ENCODE measurements around the gene DHX36.

Gene DHX36

GRCh38 chr3:154323891-154324738, at the start of gene DHX36:
TSS of gene DHX36 (minus strand) at chr3:154324487. CDS start at chr3:154324416, 71 bp downstream.
- peak; percentile 92 for DNase-seq (ENCODE audit: low spot score)

GRCh38 chr3:154367221-154367620, 42.9 kb upstream of the DHX36 start:
- no peak for DNase-seq (ENCODE audit: low spot score)

- no peak for DNase-seq (ENCODE audit: low spot score)
Measured at GRCh38 chr3:154364849-154365248, 40.6 kb upstream of the DHX36 start.

- no peak for DNase-seq (ENCODE audit: low spot score)
Measured at GRCh38 chr3:154361099-154361498, 36.8 kb upstream of the DHX36 start.

- DNase-seq (ENCODE audit: low spot score), result no peak
Measured at GRCh38 chr3:154356009-154356408, 31.7 kb upstream of the DHX36 start.

- DNase-seq (ENCODE audit: low spot score), result no peak
Measured at GRCh38 chr3:154349223-154349622, 24.9 kb upstream of the DHX36 start.

- no peak for DNase-seq (ENCODE audit: low spot score)
Measured at GRCh38 chr3:154345422-154346122, 21.3 kb upstream of the DHX36 start.

- DNase-seq (ENCODE audit: low spot score), result no peak
Measured at GRCh38 chr3:154338570-154338969, 14.3 kb upstream of the DHX36 start.

GRCh38 chr3:154338008-154338407, 13.7 kb upstream of the DHX36 start:
- DNase-seq (ENCODE audit: low spot score), result no peak

GRCh38 chr3:154334973-154335420, 10.7 kb upstream of the DHX36 start:
- peak; percentile 12 for DNase-seq (ENCODE audit: low spot score)

GRCh38 chr3:154327871-154328270, 3.6 kb upstream of the DHX36 start:
- DNase-seq (ENCODE audit: low spot score), result no peak

- no peak for DNase-seq (ENCODE audit: low spot score)
Measured at GRCh38 chr3:154324919-154325318, 632 bp upstream of the DHX36 start.

GRCh38 chr3:154316974-154317767, 7.1 kb downstream of the DHX36 start:
- DNase-seq (ENCODE audit: low spot score), result no peak

- no peak for DNase-seq (ENCODE audit: low spot score)
Measured at GRCh38 chr3:154314152-154314551, 10.1 kb downstream of the DHX36 start.

GRCh38 chr3:154310840-154311239, 13.4 kb downstream of the DHX36 start:
- DNase-seq (ENCODE audit: low spot score), result peak; percentile 20

GRCh38 chr3:154307363-154307762, 16.9 kb downstream of the DHX36 start:
- no peak for DNase-seq (ENCODE audit: low spot score)

- no peak for DNase-seq (ENCODE audit: low spot score)
Measured at GRCh38 chr3:154304936-154305335, 19.4 kb downstream of the DHX36 start.

GRCh38 chr3:154304116-154304786, 20.0 kb downstream of the DHX36 start:
- DNase-seq (ENCODE audit: low spot score), result no peak

GRCh38 chr3:154301561-154301960, 22.7 kb downstream of the DHX36 start:
- no peak for DNase-seq (ENCODE audit: low spot score)

GRCh38 chr3:154294016-154294415, 30.3 kb downstream of the DHX36 start:
- DNase-seq (ENCODE audit: low spot score), result no peak

- no peak for DNase-seq (ENCODE audit: low spot score)
Measured at GRCh38 chr3:154290187-154290586, 34.1 kb downstream of the DHX36 start.

- DNase-seq (ENCODE audit: low spot score), result no peak
Measured at GRCh38 chr3:154285221-154285620, 39.1 kb downstream of the DHX36 start.
